Motor neuron (in vitro differentiated cells): ENCODE measurements around the gene TFCP2. TPM values are rescaled to one million over a fixed set of nuclear protein-coding genes. Genes with fewer than 3 reads are reported as not detected.
A peak's percentile ranks its signal among the peaks of the same experiment; 100 is the strongest.

ENCODE experiments used
- ATAC-seq, 8 experiments: fragments of 200-7000 bp; cut with Tn5 transposase; replicated peaks in 6 of 8; 2 replicates each; pipeline ENCODE4 v1.8.0; 2021; ENCODE audit warnings: mild to moderate bottlenecking in 8 of 8, moderate library complexity in 8 of 8
- H3K27ac ChIP-seq, 2 donors: fragments of 250-450 bp; sonication (Bioruptor Pico); 2 replicates each; pipeline ENCODE4 v1.9.0; 2021; ENCODE audit warnings: antibody characterized with exemption in 2 of 2, mild to moderate bottlenecking in 2 of 2, moderate library complexity in 1 of 2
- H3K4me1 ChIP-seq, 2 donors: fragments of 250-450 bp; sonication (Bioruptor Pico); replicated peaks in 1 of 2; 2 replicates each; pipeline ENCODE4 v1.6.1; 2021; ENCODE audit warnings: antibody characterized with exemption in 2 of 2, mild to moderate bottlenecking in 2 of 2, moderate library complexity in 1 of 2
- H3K4me3 ChIP-seq, 5 donors: fragments of 250-450 bp; sonication (Bioruptor Pico); 2 replicates each; pipeline ENCODE4 v1.9.0; 2021; ENCODE audit warnings: antibody characterized with exemption in 5 of 5, mild to moderate bottlenecking in 5 of 5, moderate library complexity in 4 of 5
- WGBS, 10 experiments: fragments of 450-650 bp; shearing (Covaris generic); methylation state at CpG; one replicate each; pipeline ENCODE4 v1.0.0; 2022; 5-methylcytosine and 5-hydroxymethylcytosine counted together
- in situ Hi-C, 9 experiments: fragments of 400-800 bp; cut with MboI; loops; one replicate each; pipeline ENCODE4 v1.15.0; 2021; ENCODE audit warnings: low sequenced_read_pairs in 9 of 9, low pct_unique_long_range_greater_than_20kb in 2 of 9; ENCODE audit not compliant: unreplicated experiment in 9 of 9
- total RNA-seq, 8 experiments: library from RNA; unstranded; fragments of 300-600 nt; gene quantifications; 2 replicates each; pipeline versions ENCODE4 v1.2.3 to v1.2.4, GENCODE V29; 2022

Gene TFCP2
- total RNA-seq, 8 experiments from 2014 or later: 11.3 to 54.6 (median 24.3) TPM

DNA sequence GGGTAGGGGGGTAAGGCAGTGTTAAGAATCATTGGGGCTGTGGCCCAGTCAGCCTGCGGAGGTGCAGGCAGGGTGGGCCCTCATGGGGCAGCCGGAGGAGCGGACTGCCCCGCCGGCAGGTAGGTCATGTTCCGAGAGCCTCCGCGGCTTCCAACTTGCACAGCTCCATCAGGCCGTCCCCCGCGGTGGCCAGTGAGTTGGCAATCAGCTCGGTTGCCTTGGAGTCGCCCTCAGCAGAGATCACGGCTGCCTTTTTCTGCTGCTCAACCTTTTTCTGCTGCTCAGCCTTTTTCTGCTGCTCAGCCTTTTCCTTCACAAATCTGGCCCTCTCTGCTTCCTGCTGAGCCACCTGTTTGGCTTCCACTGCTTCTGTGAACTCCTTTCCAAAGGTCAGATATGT, 48.4 kb downstream of the TFCP2 start:
- Histone ChIP-seq H3K27ac (no peak overlapping the region), H3K4me1 (no peaks in the 10 kb centered on the region), H3K4me3 (no peak overlapping the region)
- no peak for ATAC-seq
- in situ Hi-C loops: loop anchor here in 1 of 9 experiments (25.0 kb wide), 1 partner anchor 213 kb away; the partner anchor contains the start of gene CELA1
- 80 to 100% (median 89%) methylated on average over 1 to 10 of the region's 14 CpGs; no CpG with 5 or more reads in 5 of the 10 experiments for WGBS, 10 experiments

DNA sequence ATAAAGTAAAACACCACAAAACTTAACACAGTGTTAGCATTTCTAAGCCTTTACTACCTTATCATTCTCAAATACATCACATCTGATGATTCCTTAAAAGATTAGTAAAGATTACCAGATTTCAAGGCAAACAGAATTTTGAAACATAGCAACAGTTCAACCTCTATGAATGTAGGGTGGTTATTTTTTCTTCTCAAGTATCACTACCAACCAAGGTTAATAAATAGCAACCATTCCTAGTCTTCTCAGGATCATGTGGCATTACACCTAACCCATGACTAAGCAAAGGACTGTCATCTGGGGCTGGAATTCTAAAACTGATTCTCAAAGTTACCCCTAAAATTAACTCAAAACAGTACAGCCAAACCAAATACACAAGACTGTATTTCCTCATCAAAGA, 50.1 kb downstream of the TFCP2 start:
- no peak overlapping the region for H3K27ac ChIP-seq
- H3K4me3 ChIP-seq: no peak overlapping the region
- in situ Hi-C loops: loop anchor here in 1 of 9 experiments (25.0 kb wide), 1 partner anchor 214 kb away; the partner anchor contains the start of gene CELA1
- no peaks in the 10 kb centered on the region for H3K4me1 ChIP-seq
- ATAC-seq: no peak

GRCh38 chr12:51118706-51119105, 54.2 kb downstream of the TFCP2 start:
- H3K27ac ChIP-seq: no peak overlapping the region
- in situ Hi-C loops: loop anchor here in 1 of 9 experiments (25.0 kb wide), 1 partner anchor 219 kb away; the partner anchor contains the start of gene CELA1
- H3K4me3 ChIP-seq: no peak overlapping the region
- 35 to 100% (median 100%) methylated on average over 1 to 3 of the region's 3 CpGs; no CpG with 5 or more reads in 1 of the 10 experiments for WGBS, 10 experiments
- ATAC-seq: no peak
- no peaks in the 10 kb centered on the region for H3K4me1 ChIP-seq

DNA sequence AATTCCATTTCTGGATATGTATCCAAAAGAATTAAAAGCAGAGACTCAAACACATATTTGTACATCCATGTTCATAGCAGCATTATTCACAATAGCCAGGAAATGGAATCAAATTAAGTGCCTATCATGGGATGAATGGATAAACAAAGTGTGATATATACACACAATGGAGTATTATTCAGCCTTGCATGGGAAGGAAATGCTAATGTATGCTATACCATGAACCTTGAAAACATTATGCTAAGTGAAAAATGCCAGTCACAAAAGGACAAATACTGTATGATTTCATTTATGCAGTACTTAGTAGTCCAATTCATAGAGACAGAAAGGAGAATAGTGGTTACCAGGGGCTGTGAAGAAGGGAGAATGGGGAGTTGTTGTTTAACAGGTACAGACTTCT, 57.4 kb downstream of the TFCP2 start:
- in situ Hi-C loops: loop anchor here in 1 of 9 experiments (25.0 kb wide), 1 partner anchor 222 kb away; the partner anchor contains the start of gene CELA1
- H3K27ac ChIP-seq: no peak overlapping the region
- peak in 1 of 8 experiments; percentile 88 for ATAC-seq
- no peak overlapping the region for H3K4me3 ChIP-seq
- H3K4me1 ChIP-seq: no peaks in the 10 kb centered on the region

GRCh38 chr12:51108136-51108535, 64.8 kb downstream of the TFCP2 start:
- no peak overlapping the region for H3K27ac ChIP-seq
- H3K4me1 ChIP-seq: no peaks in the 10 kb centered on the region
- ATAC-seq: no peak
- 69 to 100% (median 98%) methylated on average over 1 to 4 of the region's 4 CpGs; no CpG with 5 or more reads in 1 of the 10 experiments for WGBS, 10 experiments
- in situ Hi-C loops: loop anchor here in 1 of 9 experiments (25.0 kb wide), 1 partner anchor 229 kb away; the partner anchor contains the start of gene CELA1
- H3K4me3 ChIP-seq: no peak overlapping the region

GRCh38 chr12:51103977-51104376, 69.0 kb downstream of the TFCP2 start:
- in situ Hi-C loops: loop anchor here in 1 of 9 experiments (25.0 kb wide), 1 partner anchor 233 kb away; the partner anchor contains the start of gene CELA1
- Histone ChIP-seq H3K27ac (no peak overlapping the region), H3K4me3 (no peak overlapping the region), H3K4me1 (no peaks in the 10 kb centered on the region)
- ATAC-seq: no peak

DNA sequence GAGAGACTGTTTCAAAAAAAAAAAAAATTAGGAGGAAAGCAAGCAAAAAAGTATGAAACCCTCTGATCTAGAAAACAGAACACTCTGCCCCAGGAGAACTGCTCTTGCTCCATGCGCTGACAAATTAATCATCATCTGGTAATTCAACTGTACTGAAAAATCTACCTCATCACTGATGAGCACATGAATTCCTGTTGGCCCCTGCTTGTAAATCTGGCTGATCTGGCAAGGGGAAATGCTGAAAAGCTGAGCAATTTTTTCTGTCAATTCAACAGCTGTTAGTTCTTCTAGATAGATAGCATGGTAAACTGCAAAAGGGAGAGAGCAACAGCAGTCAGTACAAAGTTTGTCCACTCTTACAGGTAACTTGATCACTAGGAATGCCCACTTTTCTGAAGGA, 74.3 kb downstream of the TFCP2 start:
- Histone ChIP-seq H3K4me1 (no peaks in the 10 kb centered on the region), H3K27ac (no peak overlapping the region), H3K4me3 (no peak overlapping the region)
- in situ Hi-C loops: loop anchor here in 1 of 9 experiments (25.0 kb wide), 1 partner anchor 239 kb away; the partner anchor contains the start of gene CELA1
- ATAC-seq: no peak
- WGBS, 10 experiments: 25 to 100% (median 80%) methylated on average over 1 of the region's 1 CpG; no CpG with 5 or more reads in 7 of the 10 experiments

- no peak for ATAC-seq
- no peaks in the 10 kb centered on the region for H3K4me1 ChIP-seq
- H3K27ac ChIP-seq: no peak overlapping the region
- in situ Hi-C loops: loop anchor here in 1 of 9 experiments (25.0 kb wide), 1 partner anchor 247 kb away; the partner anchor contains the start of gene CELA1
- WGBS, 10 experiments: 90 to 100% (median 98%) methylated on average over 1 to 10 of the region's 10 CpGs
- H3K4me3 ChIP-seq: no peak overlapping the region
These were observed 82.2 kb downstream of the TFCP2 start for GRCh38 chr12:51090705-51091229.

DNA sequence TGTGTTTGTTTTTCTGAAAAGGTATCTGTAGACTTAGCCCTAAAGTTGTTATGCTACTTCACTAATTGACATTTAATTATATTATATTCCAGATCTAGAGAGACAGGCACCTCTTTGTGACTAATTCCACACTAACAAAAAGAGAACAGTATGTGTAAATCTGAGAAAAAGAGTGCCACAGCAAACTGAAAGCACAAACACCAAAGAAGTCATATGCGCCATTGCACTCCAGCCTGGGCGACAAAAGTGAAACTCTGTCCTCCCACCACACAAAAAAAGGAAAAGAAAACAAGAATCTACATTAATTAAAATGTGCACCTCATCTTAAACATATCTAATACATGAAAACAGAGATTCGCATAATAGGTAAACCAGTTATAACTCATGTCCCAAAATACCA, 85.1 kb downstream of the TFCP2 start:
- no peak for ATAC-seq
- Histone ChIP-seq H3K27ac (no peak overlapping the region), H3K4me1 (peaks cover 0 to 3% of the 10 kb centered on the region in 2 donors), H3K4me3 (no peak overlapping the region)
- WGBS, 10 experiments: 91 to 100% (median 100%) methylated on average over 1 to 3 of the region's 3 CpGs; no CpG with 5 or more reads in 1 of the 10 experiments
- in situ Hi-C loops: loop anchor here in 1 of 9 experiments (25.0 kb wide), 1 partner anchor 249 kb away; the partner anchor contains the start of gene CELA1

- Histone ChIP-seq H3K4me1 (peaks cover 0 to 3% of the 10 kb centered on the region in 2 donors), H3K4me3 (no peak overlapping the region), H3K27ac (no peak overlapping the region)
- 88 to 100% (median 96%) methylated on average over 2 to 9 of the region's 10 CpGs; no CpG with 5 or more reads in 3 of the 10 experiments for WGBS, 10 experiments
- in situ Hi-C loops: loop anchor here in 1 of 9 experiments (25.0 kb wide), 1 partner anchor 250 kb away; the partner anchor contains the start of gene CELA1
- ATAC-seq: no peak
These were observed 86.0 kb downstream of the TFCP2 start for GRCh38 chr12:51086933-51087332.

DNA sequence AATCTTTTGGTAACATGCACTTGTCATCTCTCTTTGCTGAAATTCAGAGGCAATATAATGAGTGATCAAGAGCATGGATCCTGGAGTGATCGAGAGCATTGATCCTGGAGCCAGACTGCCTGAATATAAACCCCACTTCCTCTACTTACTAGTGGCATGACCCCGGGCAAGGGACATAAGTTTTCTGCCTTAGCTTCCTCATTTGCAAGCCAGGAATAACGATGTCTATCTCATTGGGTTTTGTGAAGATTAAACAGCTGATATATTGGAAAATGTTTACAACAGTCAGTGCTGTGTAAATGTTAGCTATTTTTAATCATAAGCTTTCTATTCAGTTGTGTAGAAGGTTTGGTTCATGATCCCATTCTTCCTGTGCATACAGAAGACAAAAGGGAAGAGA, 87.2 kb downstream of the TFCP2 start:
- in situ Hi-C loops: loop anchor here in 1 of 9 experiments (25.0 kb wide), 1 partner anchor 252 kb away; the partner anchor contains the start of gene CELA1
- Histone ChIP-seq H3K27ac (no peak overlapping the region), H3K4me3 (no peak overlapping the region), H3K4me1 (peaks cover 3 to 10% of the 10 kb centered on the region in 2 donors)
- WGBS, 10 experiments: 68 to 100% (median 92%) methylated on average over 1 to 3 of the region's 3 CpGs; no CpG with 5 or more reads in 1 of the 10 experiments
- ATAC-seq: no peak

DNA sequence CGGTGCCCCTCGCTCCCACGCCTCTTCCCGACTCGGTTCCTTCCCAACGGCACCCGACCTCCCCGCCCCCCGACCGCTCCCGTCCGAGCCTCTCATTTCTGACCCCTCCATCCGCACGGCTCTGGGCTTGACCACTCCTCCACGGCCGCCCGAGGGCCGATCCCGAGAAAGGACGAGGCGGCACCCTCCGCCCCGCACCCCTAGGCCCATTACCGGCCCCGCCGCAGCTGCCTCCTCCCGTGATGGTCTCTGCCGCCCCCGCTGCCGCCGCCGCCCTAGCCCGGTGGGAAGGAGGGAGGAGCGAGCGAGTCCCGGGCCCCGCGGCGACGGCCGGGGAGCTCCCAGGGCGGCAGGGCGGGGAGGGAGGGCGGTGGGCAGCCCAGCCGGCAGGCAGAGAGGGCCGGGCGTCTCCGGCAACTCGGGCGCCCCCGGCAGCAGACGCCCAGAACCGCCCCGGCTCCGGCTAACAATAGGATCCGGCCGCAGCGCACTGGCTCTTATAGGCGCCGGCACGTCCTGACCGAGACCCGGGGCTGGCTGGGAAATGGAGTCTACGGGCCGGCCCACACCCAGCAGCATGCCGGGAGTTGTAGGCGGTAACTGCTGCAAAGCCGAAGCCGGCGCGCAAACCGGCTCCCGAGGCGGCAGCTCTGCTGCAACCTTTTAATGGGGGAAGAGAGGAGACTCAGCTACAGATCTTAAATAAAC, 89.7 kb downstream of the TFCP2 start, which contains the start of gene CSRNP2:
Gene CSRNP2 (minus strand): TSS at position 471 of the 708 bp plus-strand sequence. CDS start 7,035 bp downstream, outside the sequence.
- H3K27ac ChIP-seq: peak within 1 kb of the TSS; percentile 79 to 84
- in situ Hi-C loops: loop anchor here in 1 of 9 experiments (25.0 kb wide), 1 partner anchor 254 kb away; the partner anchor contains the start of gene CELA1
- 0 to 10% (median 2%) methylated on average over 2 to 15 of the region's 74 CpGs; no CpG with 5 or more reads in 6 of the 10 experiments for WGBS, 10 experiments
- peak; percentile 95 to 98 (median 98) for ATAC-seq
- peak within 1 kb of the TSS; percentile 71 to 91 (median 86) for H3K4me3 ChIP-seq
- peaks cover 3 to 10% of the 10 kb centered on the region in 2 donors for H3K4me1 ChIP-seq
